GM12878 (cell line): ENCODE results near the gene TESK2.
A peak's percentile ranks its signal among the peaks of the same experiment; 100 is the strongest.

ENCODE experiments used
- CREM ChIP-seq: IDR thresholded peaks from 2 replicates; pipeline ENCODE4 v1.6.1; 2014; ENCODE audit warnings: antibody characterized with exemption, low read depth
- EP300 ChIP-seq, 2 experiments: fragments of 150-350 bp in 1 of 2; IDR thresholded peaks; 2 replicates each; pipeline ENCODE4 v1.6.1; 2011 to 2012; ENCODE audit warnings: low read depth in 2 of 2, low read length in 2 of 2, borderline replicate concordance in 1 of 2, improper control_type of control experiment in 1 of 2, inconsistent platforms in 1 of 2; ENCODE audit not compliant: control insufficient read depth in 1 of 2
- ESRRA ChIP-seq: IDR thresholded peaks from 2 replicates; pipeline ENCODE4 v1.6.1; 2012; ENCODE audit warnings: mild to moderate bottlenecking, low read length, improper control_type of control experiment
- EZH2 ChIP-seq: IDR thresholded peaks from 2 replicates; pipeline ENCODE4 v1.6.1; 2012; ENCODE audit warnings: low read depth, mild to moderate bottlenecking, control low read depth, inconsistent platforms, low read length, borderline replicate concordance; ENCODE audit not compliant: control insufficient read depth
- NFYB ChIP-seq: IDR thresholded peaks from 2 replicates; pipeline ENCODE4 v1.6.1; 2011; ENCODE audit warnings: low read depth, mild to moderate bottlenecking, low read length, improper control_type of control experiment, moderate library complexity; ENCODE audit not compliant: insufficient read depth
- RAD51 ChIP-seq: fragments of 450-650 bp; IDR thresholded peaks from 2 replicates; pipeline ENCODE4 v1.6.1; 2016; ENCODE audit warnings: moderate library complexity, mild to moderate bottlenecking, inconsistent platforms
- REST ChIP-seq: IDR thresholded peaks from 2 replicates; pipeline ENCODE4 v1.6.1; 2012; ENCODE audit warnings: mild to moderate bottlenecking, low read depth, low read length
- SIN3A ChIP-seq: IDR thresholded peaks from 2 replicates; pipeline ENCODE4 v1.6.1; 2012; ENCODE audit warnings: low read depth, low read length, improper control_type of control experiment
- TARDBP ChIP-seq: IDR thresholded peaks from 2 replicates; pipeline ENCODE4 v1.6.1; 2016; ENCODE audit warnings: borderline replicate concordance
- ZNF274 ChIP-seq: IDR thresholded peaks from one replicate; pipeline ENCODE4 v1.8.0; 2011; ENCODE audit not compliant: insufficient read length, insufficient read depth
- ZZZ3 ChIP-seq: IDR thresholded peaks from 2 replicates; pipeline ENCODE4 v1.6.1; 2011; ENCODE audit warnings: low read depth; ENCODE audit not compliant: control insufficient read depth, insufficient read length
- TF ChIP-seq, protein P1 (sequence below), 3 experiments: IDR thresholded peaks in 2 of 3; conservative IDR thresholded peaks in 1 of 3; 2 replicates each; pipeline ENCODE4 v1.5.1; 2011; ENCODE audit warnings: low read depth in 3 of 3, low read length in 3 of 3, mild to moderate bottlenecking in 3 of 3, control low read depth in 2 of 3, moderate library complexity in 2 of 3, inconsistent platforms in 1 of 3, mixed read lengths in 1 of 3; ENCODE audit not compliant: control insufficient read depth in 2 of 3, insufficient read depth in 1 of 3; ENCODE audit errors: extremely low read depth in 1 of 3
- TF ChIP-seq, protein P2 (sequence below): IDR thresholded peaks from 2 replicates; pipeline ENCODE4 v1.6.1; 2012; ENCODE audit warnings: improper control_type of control experiment, low read depth, low read length; ENCODE audit not compliant: insufficient replicate concordance

DNA sequence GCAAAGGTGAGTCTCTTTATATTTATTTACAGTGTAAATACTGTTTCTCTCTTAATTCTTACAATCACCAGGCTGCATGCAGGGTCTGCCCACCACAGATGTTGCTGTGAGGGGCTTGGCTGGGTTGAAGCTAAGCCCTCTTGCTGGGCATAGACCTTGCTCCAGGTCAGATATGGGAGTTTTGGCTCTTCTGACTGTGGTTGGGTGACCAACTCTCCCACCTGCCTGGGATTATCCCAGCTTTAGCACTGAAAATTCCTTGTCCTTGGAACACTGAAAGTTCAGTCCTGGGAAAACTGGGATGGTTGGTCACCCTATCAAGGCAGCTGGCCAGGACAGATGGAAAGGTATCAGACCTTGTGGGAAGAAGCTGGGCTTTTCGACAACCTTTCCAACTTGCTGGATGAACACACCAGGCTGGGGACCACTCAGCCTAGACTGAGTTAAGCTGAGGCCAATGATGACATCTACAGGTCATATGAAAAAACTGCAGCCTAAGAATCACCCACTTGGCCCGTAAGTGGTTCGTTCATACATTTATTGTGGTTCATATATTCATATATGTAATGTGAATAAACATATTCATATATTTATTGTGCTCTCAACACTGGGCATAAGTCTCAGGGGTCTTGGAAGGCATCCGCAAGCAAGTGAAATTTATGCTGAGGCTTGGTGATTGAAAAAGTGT is 190.8 kb downstream of the TESK2 start:
- no peak for TF ChIP-seq ZZZ3
- no peak for TF ChIP-seq REST
- TF ChIP-seq CREM, result no peak
- TF ChIP-seq, protein P1, sequence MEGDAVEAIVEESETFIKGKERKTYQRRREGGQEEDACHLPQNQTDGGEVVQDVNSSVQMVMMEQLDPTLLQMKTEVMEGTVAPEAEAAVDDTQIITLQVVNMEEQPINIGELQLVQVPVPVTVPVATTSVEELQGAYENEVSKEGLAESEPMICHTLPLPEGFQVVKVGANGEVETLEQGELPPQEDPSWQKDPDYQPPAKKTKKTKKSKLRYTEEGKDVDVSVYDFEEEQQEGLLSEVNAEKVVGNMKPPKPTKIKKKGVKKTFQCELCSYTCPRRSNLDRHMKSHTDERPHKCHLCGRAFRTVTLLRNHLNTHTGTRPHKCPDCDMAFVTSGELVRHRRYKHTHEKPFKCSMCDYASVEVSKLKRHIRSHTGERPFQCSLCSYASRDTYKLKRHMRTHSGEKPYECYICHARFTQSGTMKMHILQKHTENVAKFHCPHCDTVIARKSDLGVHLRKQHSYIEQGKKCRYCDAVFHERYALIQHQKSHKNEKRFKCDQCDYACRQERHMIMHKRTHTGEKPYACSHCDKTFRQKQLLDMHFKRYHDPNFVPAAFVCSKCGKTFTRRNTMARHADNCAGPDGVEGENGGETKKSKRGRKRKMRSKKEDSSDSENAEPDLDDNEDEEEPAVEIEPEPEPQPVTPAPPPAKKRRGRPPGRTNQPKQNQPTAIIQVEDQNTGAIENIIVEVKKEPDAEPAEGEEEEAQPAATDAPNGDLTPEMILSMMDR (IDR thresholded peaks at IDR 0.05 in 2 of 3, conservative IDR thresholded peaks at IDR 0.05 in 1 of 3; ENCODE audit: control insufficient read depth in 2 of 3, extremely low read depth in 1 of 3, insufficient read depth in 1 of 3, low read depth in 3 of 3, low read length in 3 of 3), result peak; percentile 78 to 83 (median 80)
- no peak for TF ChIP-seq ZNF274
- TF ChIP-seq SIN3A, result no peak
- no peak for TF ChIP-seq EP300 (IDR thresholded peaks at IDR 0.05; ENCODE audit: borderline replicate concordance in 1 of 2, control insufficient read depth in 1 of 2, low read depth in 2 of 2, low read length in 2 of 2)
- no peak for TF ChIP-seq ESRRA
- TF ChIP-seq NFYB, result no peak
- TF ChIP-seq TARDBP, result no peak
- TF ChIP-seq, protein P2, sequence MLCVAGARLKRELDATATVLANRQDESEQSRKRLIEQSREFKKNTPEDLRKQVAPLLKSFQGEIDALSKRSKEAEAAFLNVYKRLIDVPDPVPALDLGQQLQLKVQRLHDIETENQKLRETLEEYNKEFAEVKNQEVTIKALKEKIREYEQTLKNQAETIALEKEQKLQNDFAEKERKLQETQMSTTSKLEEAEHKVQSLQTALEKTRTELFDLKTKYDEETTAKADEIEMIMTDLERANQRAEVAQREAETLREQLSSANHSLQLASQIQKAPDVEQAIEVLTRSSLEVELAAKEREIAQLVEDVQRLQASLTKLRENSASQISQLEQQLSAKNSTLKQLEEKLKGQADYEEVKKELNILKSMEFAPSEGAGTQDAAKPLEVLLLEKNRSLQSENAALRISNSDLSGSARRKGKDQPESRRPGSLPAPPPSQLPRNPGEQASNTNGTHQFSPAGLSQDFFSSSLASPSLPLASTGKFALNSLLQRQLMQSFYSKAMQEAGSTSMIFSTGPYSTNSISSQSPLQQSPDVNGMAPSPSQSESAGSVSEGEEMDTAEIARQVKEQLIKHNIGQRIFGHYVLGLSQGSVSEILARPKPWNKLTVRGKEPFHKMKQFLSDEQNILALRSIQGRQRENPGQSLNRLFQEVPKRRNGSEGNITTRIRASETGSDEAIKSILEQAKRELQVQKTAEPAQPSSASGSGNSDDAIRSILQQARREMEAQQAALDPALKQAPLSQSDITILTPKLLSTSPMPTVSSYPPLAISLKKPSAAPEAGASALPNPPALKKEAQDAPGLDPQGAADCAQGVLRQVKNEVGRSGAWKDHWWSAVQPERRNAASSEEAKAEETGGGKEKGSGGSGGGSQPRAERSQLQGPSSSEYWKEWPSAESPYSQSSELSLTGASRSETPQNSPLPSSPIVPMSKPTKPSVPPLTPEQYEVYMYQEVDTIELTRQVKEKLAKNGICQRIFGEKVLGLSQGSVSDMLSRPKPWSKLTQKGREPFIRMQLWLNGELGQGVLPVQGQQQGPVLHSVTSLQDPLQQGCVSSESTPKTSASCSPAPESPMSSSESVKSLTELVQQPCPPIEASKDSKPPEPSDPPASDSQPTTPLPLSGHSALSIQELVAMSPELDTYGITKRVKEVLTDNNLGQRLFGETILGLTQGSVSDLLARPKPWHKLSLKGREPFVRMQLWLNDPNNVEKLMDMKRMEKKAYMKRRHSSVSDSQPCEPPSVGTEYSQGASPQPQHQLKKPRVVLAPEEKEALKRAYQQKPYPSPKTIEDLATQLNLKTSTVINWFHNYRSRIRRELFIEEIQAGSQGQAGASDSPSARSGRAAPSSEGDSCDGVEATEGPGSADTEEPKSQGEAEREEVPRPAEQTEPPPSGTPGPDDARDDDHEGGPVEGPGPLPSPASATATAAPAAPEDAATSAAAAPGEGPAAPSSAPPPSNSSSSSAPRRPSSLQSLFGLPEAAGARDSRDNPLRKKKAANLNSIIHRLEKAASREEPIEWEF, result no peak
- no peak for TF ChIP-seq EZH2
- no peak for TF ChIP-seq RAD51
